NT2/D1 (cell line): ENCODE data around the gene NBDY.

ENCODE experiments used
- DNase-seq: peaks from one replicate; pipeline ENCODE4 v3.0.0-alpha.2; 2011; ENCODE audit warnings: low read depth, low spot score
- H3K27me3 ChIP-seq: 2 replicates; pipeline ENCODE4 v1.6.0; 2011; ENCODE audit warnings: mild to moderate bottlenecking; ENCODE audit not compliant: insufficient read length, insufficient read depth
- H3K36me3 ChIP-seq: 2 replicates; pipeline ENCODE4 v1.6.1; 2011; ENCODE audit warnings: mild to moderate bottlenecking, low read length, mixed read lengths; ENCODE audit not compliant: insufficient read depth, insufficient read length
- H3K4me1 ChIP-seq: 2 replicates; pipeline ENCODE4 v1.5.1; 2011; ENCODE audit not compliant: insufficient read depth, insufficient read length
- H3K4me3 ChIP-seq: 2 replicates; pipeline ENCODE4 v1.5.1; 2011; ENCODE audit warnings: low read depth; ENCODE audit not compliant: insufficient read length
- H3K9ac ChIP-seq: 2 replicates; pipeline ENCODE4 v1.6.0; 2011; ENCODE audit warnings: low read depth; ENCODE audit not compliant: insufficient read length
- H3K9me3 ChIP-seq: 2 replicates; pipeline ENCODE4 v1.5.1; 2011; ENCODE audit warnings: mild to moderate bottlenecking, low read length; ENCODE audit not compliant: insufficient read depth
- SUZ12 ChIP-seq: IDR thresholded peaks from 2 replicates; pipeline ENCODE4 v1.6.1; 2011; ENCODE audit not compliant: insufficient read length, insufficient read depth; ENCODE audit errors: extremely low read depth
- YY1 ChIP-seq: IDR thresholded peaks from 2 replicates; pipeline ENCODE4 v1.6.1; 2011; ENCODE audit not compliant: insufficient read length, insufficient read depth
- ZNF274 ChIP-seq: IDR thresholded peaks from 2 replicates; pipeline ENCODE4 v1.6.1; 2011; ENCODE audit warnings: mild to moderate bottlenecking, low read depth, low read length

Gene NBDY

GRCh38 chrX:56797574-56798338 lies 68.7 kb downstream of the NBDY start:
- no peak for TF ChIP-seq ZNF274
- TF ChIP-seq SUZ12: no peak
- TF ChIP-seq YY1: no peak
- H3K4me1 ChIP-seq: no peaks in the 10 kb centered on the region
- DNase-seq: no peak
- H3K4me3 ChIP-seq: no peak overlapping the region
- H3K36me3 ChIP-seq: peaks cover 24% of the 10 kb centered on the region
- no peaks in the 10 kb centered on the region for H3K27me3 ChIP-seq
- H3K9ac ChIP-seq: no peak overlapping the region
- no peaks in the 10 kb centered on the region for H3K9me3 ChIP-seq

GRCh38 chrX:56798339-56798711 lies 69.3 kb downstream of the NBDY start:
- DNase-seq: no peak
- Histone ChIP-seq H3K27me3 (no peaks in the 10 kb centered on the region), H3K9ac (no peak overlapping the region), H3K4me1 (no peaks in the 10 kb centered on the region), H3K36me3 (peaks cover 24% of the 10 kb centered on the region), H3K4me3 (no peak overlapping the region), H3K9me3 (no peaks in the 10 kb centered on the region)
- no peak for TF ChIP-seq YY1

GRCh38 chrX:56798866-56799758 lies 70.1 kb downstream of the NBDY start:
- H3K4me3 ChIP-seq: no peak overlapping the region
- H3K9ac ChIP-seq: no peak overlapping the region
- H3K9me3 ChIP-seq: no peaks in the 10 kb centered on the region
- no peaks in the 10 kb centered on the region for H3K27me3 ChIP-seq
- TF ChIP-seq YY1 (no peak), ZNF274 (no peak), SUZ12 (no peak)
- DNase-seq: no peak
- H3K36me3 ChIP-seq: peaks cover 24% of the 10 kb centered on the region
- H3K4me1 ChIP-seq: no peaks in the 10 kb centered on the region

GRCh38 chrX:56800307-56800706 lies 71.3 kb downstream of the NBDY start:
- Histone ChIP-seq H3K27me3 (no peaks in the 10 kb centered on the region), H3K9ac (no peak overlapping the region), H3K9me3 (no peaks in the 10 kb centered on the region), H3K4me1 (no peaks in the 10 kb centered on the region), H3K4me3 (no peak overlapping the region), H3K36me3 (peaks cover 24% of the 10 kb centered on the region)
- no peak for DNase-seq
- TF ChIP-seq ZNF274 (no peak), SUZ12 (no peak), YY1 (no peak)

GRCh38 chrX:56800801-56801200 lies 71.8 kb downstream of the NBDY start:
- TF ChIP-seq ZNF274 (no peak), SUZ12 (no peak), YY1 (no peak)
- Histone ChIP-seq H3K36me3 (peaks cover 19% of the 10 kb centered on the region), H3K4me3 (no peak overlapping the region), H3K9ac (no peak overlapping the region), H3K9me3 (no peaks in the 10 kb centered on the region), H3K4me1 (no peaks in the 10 kb centered on the region), H3K27me3 (no peaks in the 10 kb centered on the region)
- DNase-seq: no peak

GRCh38 chrX:56802428-56802827 lies 73.4 kb downstream of the NBDY start:
- no peak for DNase-seq
- Histone ChIP-seq H3K4me3 (no peak overlapping the region), H3K27me3 (no peaks in the 10 kb centered on the region), H3K9ac (no peak overlapping the region), H3K9me3 (no peaks in the 10 kb centered on the region), H3K36me3 (peaks cover 19% of the 10 kb centered on the region), H3K4me1 (no peaks in the 10 kb centered on the region)
- TF ChIP-seq YY1: no peak

- no peaks in the 10 kb centered on the region for H3K9me3 ChIP-seq
- peak overlapping the region; percentile 50 for H3K9ac ChIP-seq
- H3K4me3 ChIP-seq: no peak overlapping the region
- no peak for TF ChIP-seq SUZ12
- no peak for TF ChIP-seq ZNF274
- no peak for TF ChIP-seq YY1
- H3K4me1 ChIP-seq: no peaks in the 10 kb centered on the region
- H3K27me3 ChIP-seq: no peaks in the 10 kb centered on the region
- DNase-seq: peak; percentile 22
- H3K36me3 ChIP-seq: peaks cover 14% of the 10 kb centered on the region
Measured at GRCh38 chrX:56802921-56803849, 74.1 kb downstream of the NBDY start.
